Measurements from ENCODE around the gene ENAM. TPM values are rescaled to one million over a fixed set of nuclear protein-coding genes. Genes with fewer than 3 reads are reported as not detected.

The ENAM gene
- total RNA-seq, 6 experiments from 2014 or later, result 0.07 to 0.86 (median 0.62) TPM

DNA sequence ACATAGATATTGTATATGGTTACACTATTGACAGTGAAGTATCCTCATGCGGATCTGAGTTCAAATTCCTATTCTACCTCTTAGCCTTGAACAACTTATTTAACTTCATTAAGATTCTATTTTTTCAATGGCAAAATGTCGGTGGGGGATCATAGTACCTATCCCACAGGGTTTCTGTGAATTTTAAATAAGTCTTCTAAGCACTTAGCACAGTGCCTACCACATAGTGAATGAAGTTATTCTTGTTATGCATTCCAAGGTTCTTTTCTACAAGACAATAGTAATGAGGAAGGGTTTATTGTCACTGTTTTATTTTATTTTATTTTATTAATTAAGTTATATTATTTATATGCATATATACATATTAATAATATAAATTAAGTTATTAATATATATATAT is 8.8 kb upstream of the ENAM start:
- 97% methylated on average over 2 of the region's 2 CpGs for WGBS (ENCODE audit: insufficient coverage, low coverage, low lambda C conversion rate, missing lambda C conversion rate)
- Histone ChIP-seq H3K27ac (no peak overlapping the region), H3K27me3 (no peaks in the 10 kb centered on the region), H3K4me3 (no peak overlapping the region), H3K4me1 (no peaks in the 10 kb centered on the region), H3K36me3 (no peaks in the 10 kb centered on the region), H3K9me3 (no peaks in the 10 kb centered on the region)
- intact Hi-C loops (cut with DNase I), result no loop called here
- no peak for ATAC-seq
- TF ChIP-seq, protein P1, sequence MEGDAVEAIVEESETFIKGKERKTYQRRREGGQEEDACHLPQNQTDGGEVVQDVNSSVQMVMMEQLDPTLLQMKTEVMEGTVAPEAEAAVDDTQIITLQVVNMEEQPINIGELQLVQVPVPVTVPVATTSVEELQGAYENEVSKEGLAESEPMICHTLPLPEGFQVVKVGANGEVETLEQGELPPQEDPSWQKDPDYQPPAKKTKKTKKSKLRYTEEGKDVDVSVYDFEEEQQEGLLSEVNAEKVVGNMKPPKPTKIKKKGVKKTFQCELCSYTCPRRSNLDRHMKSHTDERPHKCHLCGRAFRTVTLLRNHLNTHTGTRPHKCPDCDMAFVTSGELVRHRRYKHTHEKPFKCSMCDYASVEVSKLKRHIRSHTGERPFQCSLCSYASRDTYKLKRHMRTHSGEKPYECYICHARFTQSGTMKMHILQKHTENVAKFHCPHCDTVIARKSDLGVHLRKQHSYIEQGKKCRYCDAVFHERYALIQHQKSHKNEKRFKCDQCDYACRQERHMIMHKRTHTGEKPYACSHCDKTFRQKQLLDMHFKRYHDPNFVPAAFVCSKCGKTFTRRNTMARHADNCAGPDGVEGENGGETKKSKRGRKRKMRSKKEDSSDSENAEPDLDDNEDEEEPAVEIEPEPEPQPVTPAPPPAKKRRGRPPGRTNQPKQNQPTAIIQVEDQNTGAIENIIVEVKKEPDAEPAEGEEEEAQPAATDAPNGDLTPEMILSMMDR (IDR thresholded peaks at IDR 0.05), result no peak
- TF ChIP-seq POLR2A (IDR thresholded peaks at IDR 0.05), result no peak
- no peak for DNase-seq

DNA sequence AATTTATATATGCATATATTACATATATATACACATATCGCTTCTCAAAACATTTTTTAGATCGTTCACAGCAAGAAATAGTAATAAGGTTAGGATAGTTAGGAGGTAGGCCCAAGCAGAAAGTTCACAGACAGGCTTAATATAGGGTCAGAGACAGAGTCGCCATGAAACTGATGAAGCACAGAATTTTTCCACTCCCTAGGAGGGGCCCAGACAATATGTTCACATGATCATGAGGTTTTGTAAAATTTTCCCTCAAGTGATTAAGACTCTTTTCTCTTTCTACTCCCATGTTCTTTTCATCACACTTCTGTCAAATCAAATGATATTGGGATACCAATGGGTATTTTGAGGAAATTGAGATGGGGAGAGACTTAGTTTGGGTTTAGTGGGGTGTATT is 5.2 kb upstream of the ENAM start:
- Histone ChIP-seq H3K27ac (no peak overlapping the region), H3K4me1 (no peaks in the 10 kb centered on the region), H3K9me3 (no peaks in the 10 kb centered on the region), H3K4me3 (no peak overlapping the region), H3K36me3 (no peaks in the 10 kb centered on the region), H3K27me3 (no peaks in the 10 kb centered on the region)
- 100% methylated on average over 3 of the region's 3 CpGs for WGBS (ENCODE audit: insufficient coverage, low coverage, low lambda C conversion rate, missing lambda C conversion rate)
- DNase-seq, result no peak
- intact Hi-C loops (cut with DNase I), result no loop called here
- ATAC-seq, result no peak
- TF ChIP-seq POLR2A (IDR thresholded peaks at IDR 0.05), result no peak
- TF ChIP-seq, protein P1 (IDR thresholded peaks at IDR 0.05), result no peak

DNA sequence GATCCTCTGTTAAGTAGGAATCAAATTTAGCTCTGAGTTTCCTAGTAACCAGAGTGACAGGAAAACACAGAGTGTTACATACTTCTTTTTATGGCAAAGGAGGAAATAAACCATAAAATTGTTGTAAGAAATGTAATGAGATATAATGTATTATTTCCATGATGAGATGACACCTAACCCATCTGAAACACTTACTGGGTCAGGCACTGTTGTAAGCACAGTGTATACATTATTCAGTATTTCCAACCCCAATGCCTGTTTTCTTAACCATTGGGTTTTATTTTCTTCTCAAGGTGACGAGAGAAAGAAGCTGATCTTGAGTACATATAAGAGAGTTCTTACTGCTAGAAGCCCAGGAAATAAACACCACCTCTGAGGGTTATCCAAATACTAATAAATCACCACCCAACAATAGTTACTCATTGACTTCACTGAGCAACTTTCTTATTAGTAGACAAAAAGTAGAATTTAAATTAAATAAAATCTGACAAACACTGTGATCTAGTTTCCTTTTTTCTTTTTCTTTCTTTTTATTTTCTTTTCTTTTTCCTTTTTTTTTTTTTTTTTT is 4.2 kb upstream of the ENAM start:
- WGBS (ENCODE audit: insufficient coverage, low coverage, low lambda C conversion rate, missing lambda C conversion rate), result 38% methylated on average over 1 of the region's 1 CpG
- ATAC-seq (no peak), DNase-seq (no peak)
- Histone ChIP-seq H3K4me1 (no peaks in the 10 kb centered on the region), H3K27me3 (no peaks in the 10 kb centered on the region), H3K9me3 (no peaks in the 10 kb centered on the region), H3K36me3 (no peaks in the 10 kb centered on the region), H3K27ac (no peak overlapping the region), H3K4me3 (no peak overlapping the region)
- TF ChIP-seq, protein P1 (IDR thresholded peaks at IDR 0.05), result no peak
- TF ChIP-seq POLR2A (IDR thresholded peaks at IDR 0.05), result no peak
- intact Hi-C loops (cut with DNase I), result no loop called here

DNA sequence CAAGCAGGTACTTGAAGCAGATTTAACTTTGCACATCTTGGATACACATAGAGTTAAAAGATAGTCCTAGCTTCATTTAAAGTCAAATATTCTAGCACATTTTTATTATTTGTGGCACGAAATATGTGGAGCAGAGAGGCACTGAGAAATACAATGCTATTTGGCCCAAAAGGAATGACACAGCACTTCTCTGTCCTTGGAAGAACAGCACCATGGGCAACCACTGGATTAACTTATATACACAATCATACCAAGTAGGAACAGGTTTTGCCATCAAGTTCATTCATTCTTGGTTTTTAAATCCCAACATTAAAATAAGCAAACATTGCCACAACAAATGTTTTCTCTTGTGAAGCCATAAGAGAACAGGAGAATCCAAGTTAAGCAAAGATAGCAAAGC is 924 bp upstream of the ENAM start:
- WGBS (ENCODE audit: insufficient coverage, low coverage, low lambda C conversion rate, missing lambda C conversion rate), result 67% methylated on average over 1 of the region's 1 CpG
- DNase-seq (no peak), ATAC-seq (no peak)
- no peaks in the 10 kb centered on the region for H3K27me3 ChIP-seq
- no peaks in the 10 kb centered on the region for H3K36me3 ChIP-seq
- H3K4me1 ChIP-seq, result no peaks in the 10 kb centered on the region
- H3K27ac ChIP-seq, result no peak overlapping the region
- H3K4me3 ChIP-seq, result no peak overlapping the region
- intact Hi-C loops (cut with DNase I), result no loop called here
- H3K9me3 ChIP-seq, result no peaks in the 10 kb centered on the region
- TF ChIP-seq POLR2A (IDR thresholded peaks at IDR 0.05), result no peak
- TF ChIP-seq, protein P1 (IDR thresholded peaks at IDR 0.05), result no peak

Measured in right lobe of liver (tissue), 6 donors.